GM12874 (cell line): Measurements from ENCODE around the gene FIBCD1.

ENCODE experiments used
- TF ChIP-seq, protein P1 (sequence below): IDR thresholded peaks from 2 replicates; pipeline ENCODE4 v1.5.1; 2011; ENCODE audit warnings: low read depth, mild to moderate bottlenecking, control low read depth, low read length, moderate library complexity; ENCODE audit not compliant: insufficient read depth

Gene FIBCD1, protein sequence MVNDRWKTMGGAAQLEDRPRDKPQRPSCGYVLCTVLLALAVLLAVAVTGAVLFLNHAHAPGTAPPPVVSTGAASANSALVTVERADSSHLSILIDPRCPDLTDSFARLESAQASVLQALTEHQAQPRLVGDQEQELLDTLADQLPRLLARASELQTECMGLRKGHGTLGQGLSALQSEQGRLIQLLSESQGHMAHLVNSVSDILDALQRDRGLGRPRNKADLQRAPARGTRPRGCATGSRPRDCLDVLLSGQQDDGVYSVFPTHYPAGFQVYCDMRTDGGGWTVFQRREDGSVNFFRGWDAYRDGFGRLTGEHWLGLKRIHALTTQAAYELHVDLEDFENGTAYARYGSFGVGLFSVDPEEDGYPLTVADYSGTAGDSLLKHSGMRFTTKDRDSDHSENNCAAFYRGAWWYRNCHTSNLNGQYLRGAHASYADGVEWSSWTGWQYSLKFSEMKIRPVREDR

DNA sequence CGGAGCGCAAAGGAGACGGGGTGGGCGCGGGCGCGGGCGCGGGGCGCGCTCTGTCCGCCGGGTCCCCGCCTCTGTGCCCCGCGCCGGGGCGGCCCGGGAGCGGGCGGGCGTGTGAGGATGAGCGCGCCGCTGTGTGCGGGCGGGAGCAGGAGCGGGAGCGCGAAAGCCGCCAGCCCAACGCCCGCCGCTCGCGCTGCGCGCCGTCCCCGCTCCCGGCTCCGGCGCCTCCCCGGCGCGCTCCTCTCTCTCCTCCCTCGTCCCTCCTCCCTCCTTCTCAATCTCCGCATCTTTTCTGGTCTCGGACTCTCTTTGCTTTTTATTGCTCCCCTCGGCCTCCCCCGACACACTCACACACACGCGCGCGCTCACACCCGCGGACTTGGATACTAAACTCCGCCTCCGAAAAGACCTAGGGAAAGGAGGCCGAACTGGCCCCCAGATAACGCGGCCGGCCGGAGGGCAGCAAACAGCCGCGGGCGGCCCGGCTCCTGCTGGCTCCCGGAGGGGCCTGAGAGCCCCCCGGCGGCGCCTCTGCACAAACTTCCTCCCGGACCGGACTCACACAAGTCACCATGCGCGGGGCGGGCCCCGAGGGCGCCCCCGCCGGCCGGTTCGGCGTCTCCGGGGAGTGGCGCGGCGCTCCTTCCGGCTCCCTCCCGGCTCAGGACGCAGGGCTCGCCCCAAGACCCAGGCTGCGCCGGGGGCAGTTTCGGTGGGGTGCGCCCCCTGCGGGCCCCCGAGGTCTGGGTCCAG is at the start of gene FIBCD1:
Gene FIBCD1, minus strand, starts transcription at position 596 of the 753 bp plus-strand sequence. CDS start 640 bp downstream, outside the sequence.
- TF ChIP-seq, protein P1, sequence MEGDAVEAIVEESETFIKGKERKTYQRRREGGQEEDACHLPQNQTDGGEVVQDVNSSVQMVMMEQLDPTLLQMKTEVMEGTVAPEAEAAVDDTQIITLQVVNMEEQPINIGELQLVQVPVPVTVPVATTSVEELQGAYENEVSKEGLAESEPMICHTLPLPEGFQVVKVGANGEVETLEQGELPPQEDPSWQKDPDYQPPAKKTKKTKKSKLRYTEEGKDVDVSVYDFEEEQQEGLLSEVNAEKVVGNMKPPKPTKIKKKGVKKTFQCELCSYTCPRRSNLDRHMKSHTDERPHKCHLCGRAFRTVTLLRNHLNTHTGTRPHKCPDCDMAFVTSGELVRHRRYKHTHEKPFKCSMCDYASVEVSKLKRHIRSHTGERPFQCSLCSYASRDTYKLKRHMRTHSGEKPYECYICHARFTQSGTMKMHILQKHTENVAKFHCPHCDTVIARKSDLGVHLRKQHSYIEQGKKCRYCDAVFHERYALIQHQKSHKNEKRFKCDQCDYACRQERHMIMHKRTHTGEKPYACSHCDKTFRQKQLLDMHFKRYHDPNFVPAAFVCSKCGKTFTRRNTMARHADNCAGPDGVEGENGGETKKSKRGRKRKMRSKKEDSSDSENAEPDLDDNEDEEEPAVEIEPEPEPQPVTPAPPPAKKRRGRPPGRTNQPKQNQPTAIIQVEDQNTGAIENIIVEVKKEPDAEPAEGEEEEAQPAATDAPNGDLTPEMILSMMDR, result peak; percentile 62

DNA sequence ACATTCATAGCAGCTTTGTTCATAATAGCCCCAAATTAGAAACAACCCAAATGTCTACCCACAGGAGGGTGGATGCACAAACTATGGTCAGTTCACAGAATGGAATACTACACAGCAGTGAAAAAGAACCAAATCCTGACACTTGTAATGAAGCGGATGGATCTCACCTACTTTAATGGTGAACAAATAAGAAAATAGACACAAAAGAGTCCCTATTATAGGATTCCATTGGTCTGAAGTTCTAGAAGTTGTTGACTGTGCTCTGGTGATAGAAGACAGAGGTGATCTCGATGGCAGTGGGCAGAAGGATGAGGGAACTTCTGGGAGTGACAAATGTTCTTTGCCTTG is 49.3 kb upstream of the FIBCD1 start:
- TF ChIP-seq, protein P1, result no peak

DNA sequence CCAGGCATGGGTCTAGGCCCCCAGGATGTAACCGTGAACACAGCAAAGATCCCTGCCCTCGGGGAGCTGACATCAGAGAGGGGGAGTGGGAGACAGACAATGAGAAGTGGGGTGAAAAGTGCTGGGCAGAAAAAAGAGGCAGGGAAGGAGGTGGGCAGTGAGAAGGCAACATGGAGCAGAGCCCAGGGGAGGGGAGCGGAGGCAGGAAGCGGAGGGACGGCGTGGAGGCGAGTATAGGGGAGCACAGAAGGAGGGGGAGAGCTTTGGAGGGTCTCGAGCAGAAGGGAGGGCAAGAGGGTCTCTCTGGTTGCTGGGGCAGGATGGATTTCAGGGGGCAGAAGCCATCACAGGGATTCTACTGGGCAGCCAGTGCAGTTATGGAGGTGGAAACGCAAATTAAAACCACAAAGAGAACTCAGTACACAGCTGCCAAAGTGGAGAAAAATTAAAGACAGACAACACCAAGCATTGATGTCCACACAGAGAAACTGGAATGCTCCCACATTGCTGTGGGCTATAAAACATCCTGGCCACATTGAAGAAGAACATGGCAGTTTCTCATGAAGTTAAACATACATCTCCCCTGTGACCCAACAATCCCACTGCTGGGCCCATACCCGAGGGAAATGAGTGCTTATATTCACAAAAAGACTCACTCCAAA is 48.8 kb upstream of the FIBCD1 start:
- TF ChIP-seq, protein P1, result no peak

DNA sequence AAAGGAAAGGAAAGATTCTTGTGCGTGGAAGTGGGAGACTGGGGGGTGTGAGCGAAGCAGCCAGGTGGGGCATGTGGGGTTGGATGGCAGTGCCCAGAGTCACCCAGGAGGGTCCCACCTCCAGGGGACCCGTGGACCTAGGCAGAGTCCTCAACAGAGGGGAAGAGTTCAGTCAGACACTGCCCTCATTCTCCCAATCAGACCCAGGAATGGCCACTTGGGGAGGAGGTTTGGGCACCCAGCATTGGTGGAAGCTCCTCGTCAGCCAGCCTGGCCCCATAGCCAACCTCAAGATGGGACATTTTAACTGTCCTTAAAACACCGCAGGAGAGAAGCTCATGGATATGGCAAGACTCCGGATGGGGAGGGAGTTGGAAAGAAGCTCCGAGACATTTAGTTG is 48.0 kb upstream of the FIBCD1 start:
- TF ChIP-seq, protein P1, result no peak

DNA sequence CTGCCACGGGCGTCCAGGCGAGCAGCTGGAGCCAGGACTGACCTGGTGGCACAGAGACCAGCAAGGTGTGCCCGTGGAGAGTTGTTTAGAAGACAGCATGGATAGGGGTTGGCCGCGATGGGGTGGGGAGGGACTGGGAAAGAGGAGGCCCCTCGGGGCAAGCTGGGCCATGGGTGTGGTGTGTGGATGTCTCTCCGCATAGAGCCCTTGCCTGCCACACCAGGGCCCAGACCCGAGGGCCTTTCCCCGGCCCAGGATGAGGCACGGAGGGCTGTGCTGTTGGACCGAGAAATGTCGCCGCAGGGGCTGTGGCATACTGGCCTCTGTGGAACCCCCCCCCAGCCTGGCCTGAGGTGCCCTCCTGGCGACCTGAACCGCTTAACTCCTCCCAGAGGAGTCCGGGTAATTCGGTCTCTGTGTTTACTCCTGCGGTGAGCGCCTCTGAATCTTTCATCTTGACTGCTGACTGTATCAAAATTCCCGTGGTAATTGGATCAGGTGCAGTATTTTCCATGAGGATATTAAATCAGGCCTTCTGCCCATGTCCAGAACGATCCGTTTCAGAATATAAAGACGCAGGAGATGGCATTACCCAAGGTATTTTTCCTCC is 47.4 kb upstream of the FIBCD1 start:
- TF ChIP-seq, protein P1, result no peak

DNA sequence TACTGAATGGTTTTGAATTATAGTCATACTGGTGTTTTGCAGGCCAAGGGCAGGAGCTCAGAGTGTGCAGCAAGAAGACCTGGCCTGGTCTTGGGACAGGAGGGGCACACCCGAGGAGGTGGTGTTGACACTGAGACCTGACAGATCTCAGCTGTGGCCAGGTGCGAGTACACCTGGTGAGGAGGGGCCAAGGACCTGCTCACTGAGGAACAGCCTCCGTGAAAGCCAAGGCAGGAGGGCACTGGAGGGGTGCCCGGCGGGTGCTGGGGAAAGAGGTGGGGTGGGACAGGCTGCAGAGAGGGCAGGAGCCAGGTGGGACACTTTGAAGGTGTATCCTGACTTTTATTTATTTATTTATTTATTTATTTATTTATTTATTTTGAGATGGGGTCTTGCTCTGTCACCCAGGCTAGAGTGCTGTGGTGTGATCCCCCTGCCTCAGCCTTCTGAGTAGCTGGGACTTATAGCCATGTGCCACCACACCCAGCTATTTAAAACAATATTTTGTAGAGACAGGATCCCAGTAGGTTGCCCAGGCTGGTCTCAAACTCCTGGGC is 46.6 kb upstream of the FIBCD1 start:
- TF ChIP-seq, protein P1, result no peak
